GM12878 (cell line): ENCODE results near the gene PRRT1.

Source experiments
- CTCF ChIP-seq, 3 experiments: IDR thresholded peaks in 2 of 3; conservative IDR thresholded peaks in 1 of 3; 2 replicates each; pipeline ENCODE4 v1.5.1; 2011; ENCODE audit warnings: low read depth in 3 of 3, low read length in 3 of 3, mild to moderate bottlenecking in 3 of 3, control low read depth in 2 of 3, moderate library complexity in 2 of 3, inconsistent platforms in 1 of 3, mixed read lengths in 1 of 3; ENCODE audit not compliant: control insufficient read depth in 2 of 3, insufficient read depth in 1 of 3; ENCODE audit errors: extremely low read depth in 1 of 3
- EED ChIP-seq: sonication (generic); IDR thresholded peaks from 2 replicates; pipeline ENCODE4 v1.6.1; 2016; ENCODE audit warnings: antibody characterized with exemption, low read depth
- MYC ChIP-seq: IDR thresholded peaks from 2 replicates; pipeline ENCODE4 v1.6.1; 2011; ENCODE audit warnings: mild to moderate bottlenecking, low read length, moderate library complexity, inconsistent platforms; ENCODE audit not compliant: insufficient read depth, insufficient replicate concordance, insufficient read length, severe bottlenecking
- POU2F2 ChIP-seq: IDR thresholded peaks from 3 replicates; pipeline ENCODE4 v1.6.1; 2011; ENCODE audit warnings: low read depth, mild to moderate bottlenecking, low read length, borderline replicate concordance
- SIN3A ChIP-seq: IDR thresholded peaks from 2 replicates; pipeline ENCODE4 v1.6.1; 2012; ENCODE audit warnings: low read depth, low read length, improper control_type of control experiment
- SMC3 ChIP-seq: IDR thresholded peaks from 2 replicates; pipeline ENCODE4 v1.6.1; 2011; ENCODE audit warnings: low read length, improper control_type of control experiment, borderline replicate concordance
- SUZ12 ChIP-seq: fragments of 200-600 bp; sonication (generic); IDR thresholded peaks from one replicate; pipeline ENCODE4 v1.6.1; 2018; ENCODE audit warnings: antibody characterized with exemption, mild to moderate bottlenecking; ENCODE audit not compliant: unreplicated experiment
- ZNF207 ChIP-seq: fragments of 450-650 bp; IDR thresholded peaks from 2 replicates; pipeline ENCODE4 v1.6.1; 2014; ENCODE audit warnings: antibody characterized with exemption, mild to moderate bottlenecking, borderline replicate concordance
- ZNF274 ChIP-seq: IDR thresholded peaks from one replicate; pipeline ENCODE4 v1.8.0; 2011; ENCODE audit not compliant: insufficient read length, insufficient read depth
- TF ChIP-seq, protein P1 (sequence below): IDR thresholded peaks from 2 replicates; pipeline ENCODE4 v1.6.1; 2012; ENCODE audit warnings: low read length, inconsistent platforms
- TF ChIP-seq, protein P2 (sequence below): IDR thresholded peaks from 2 replicates; pipeline ENCODE4 v1.6.1; 2012; ENCODE audit warnings: mild to moderate bottlenecking, low read depth, low read length

DNA sequence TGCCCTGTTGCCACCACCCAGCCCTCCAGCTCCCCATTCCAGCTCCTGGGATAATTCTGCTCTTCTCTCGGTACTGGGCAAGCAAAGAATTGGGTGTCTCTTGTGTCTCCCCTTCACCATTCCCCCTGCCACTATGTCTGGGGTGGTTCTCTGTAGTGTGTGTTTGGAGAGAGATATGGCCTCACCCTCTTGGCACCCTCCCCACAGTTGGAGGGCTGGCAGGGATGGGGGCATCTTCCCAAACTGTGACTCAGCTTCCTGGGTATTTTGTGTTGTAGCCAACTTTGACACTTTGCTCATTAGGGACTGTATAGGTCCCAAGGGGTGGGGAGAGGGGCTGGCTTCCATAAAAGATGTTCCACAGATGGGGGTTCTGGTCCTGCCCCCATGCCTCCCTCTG lies 44.3 kb downstream of the PRRT1 start:
- TF ChIP-seq EED (no peak), SIN3A (no peak), POU2F2 (no peak), ZNF207 (no peak), MYC (no peak), SMC3 (no peak), SUZ12 (no peak), ZNF274 (no peak), CTCF (IDR thresholded peaks at IDR 0.05 in 2 of 3, conservative IDR thresholded peaks at IDR 0.05 in 1 of 3; ENCODE audit: control insufficient read depth in 2 of 3, extremely low read depth in 1 of 3, insufficient read depth in 1 of 3, low read depth in 3 of 3, low read length in 3 of 3) (no peak)
- TF ChIP-seq, protein P1, sequence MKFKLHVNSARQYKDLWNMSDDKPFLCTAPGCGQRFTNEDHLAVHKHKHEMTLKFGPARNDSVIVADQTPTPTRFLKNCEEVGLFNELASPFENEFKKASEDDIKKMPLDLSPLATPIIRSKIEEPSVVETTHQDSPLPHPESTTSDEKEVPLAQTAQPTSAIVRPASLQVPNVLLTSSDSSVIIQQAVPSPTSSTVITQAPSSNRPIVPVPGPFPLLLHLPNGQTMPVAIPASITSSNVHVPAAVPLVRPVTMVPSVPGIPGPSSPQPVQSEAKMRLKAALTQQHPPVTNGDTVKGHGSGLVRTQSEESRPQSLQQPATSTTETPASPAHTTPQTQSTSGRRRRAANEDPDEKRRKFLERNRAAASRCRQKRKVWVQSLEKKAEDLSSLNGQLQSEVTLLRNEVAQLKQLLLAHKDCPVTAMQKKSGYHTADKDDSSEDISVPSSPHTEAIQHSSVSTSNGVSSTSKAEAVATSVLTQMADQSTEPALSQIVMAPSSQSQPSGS, result no peak
- TF ChIP-seq, protein P2, sequence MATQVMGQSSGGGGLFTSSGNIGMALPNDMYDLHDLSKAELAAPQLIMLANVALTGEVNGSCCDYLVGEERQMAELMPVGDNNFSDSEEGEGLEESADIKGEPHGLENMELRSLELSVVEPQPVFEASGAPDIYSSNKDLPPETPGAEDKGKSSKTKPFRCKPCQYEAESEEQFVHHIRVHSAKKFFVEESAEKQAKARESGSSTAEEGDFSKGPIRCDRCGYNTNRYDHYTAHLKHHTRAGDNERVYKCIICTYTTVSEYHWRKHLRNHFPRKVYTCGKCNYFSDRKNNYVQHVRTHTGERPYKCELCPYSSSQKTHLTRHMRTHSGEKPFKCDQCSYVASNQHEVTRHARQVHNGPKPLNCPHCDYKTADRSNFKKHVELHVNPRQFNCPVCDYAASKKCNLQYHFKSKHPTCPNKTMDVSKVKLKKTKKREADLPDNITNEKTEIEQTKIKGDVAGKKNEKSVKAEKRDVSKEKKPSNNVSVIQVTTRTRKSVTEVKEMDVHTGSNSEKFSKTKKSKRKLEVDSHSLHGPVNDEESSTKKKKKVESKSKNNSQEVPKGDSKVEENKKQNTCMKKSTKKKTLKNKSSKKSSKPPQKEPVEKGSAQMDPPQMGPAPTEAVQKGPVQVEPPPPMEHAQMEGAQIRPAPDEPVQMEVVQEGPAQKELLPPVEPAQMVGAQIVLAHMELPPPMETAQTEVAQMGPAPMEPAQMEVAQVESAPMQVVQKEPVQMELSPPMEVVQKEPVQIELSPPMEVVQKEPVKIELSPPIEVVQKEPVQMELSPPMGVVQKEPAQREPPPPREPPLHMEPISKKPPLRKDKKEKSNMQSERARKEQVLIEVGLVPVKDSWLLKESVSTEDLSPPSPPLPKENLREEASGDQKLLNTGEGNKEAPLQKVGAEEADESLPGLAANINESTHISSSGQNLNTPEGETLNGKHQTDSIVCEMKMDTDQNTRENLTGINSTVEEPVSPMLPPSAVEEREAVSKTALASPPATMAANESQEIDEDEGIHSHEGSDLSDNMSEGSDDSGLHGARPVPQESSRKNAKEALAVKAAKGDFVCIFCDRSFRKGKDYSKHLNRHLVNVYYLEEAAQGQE, result no peak
